Measurements from ENCODE around the gene DNAH1. TPM values are rescaled to one million over a fixed set of nuclear protein-coding genes. Genes with fewer than 3 reads are reported as not detected.

DNAH1 gene
- total and polyA plus RNA-seq, 2 experiments from 2014 or later = 4.0 to 4.2 TPM

GRCh38 chr3:52402706-52403270, 86.7 kb downstream of the DNAH1 start:
- Histone ChIP-seq H3K27me3 (no peaks in the 10 kb centered on the region), H4K20me1 (ENCODE audit: insufficient read depth, poor library complexity, severe bottlenecking) (no peaks in the 10 kb centered on the region), H3K4me1 (ENCODE audit: insufficient read depth) (no peaks in the 10 kb centered on the region), H3K9me3 (ENCODE audit: low read depth) (no peaks in the 10 kb centered on the region), H3K79me2 (peaks cover 5% of the 10 kb centered on the region), H3K9me2 (replicated peaks; ENCODE audit: insufficient read depth) (no peaks in the 10 kb centered on the region), H3K4me2 (no peak overlapping the region), H3K27ac (no peak overlapping the region), H3K36me3 (replicated peaks; ENCODE audit: insufficient read depth, low read depth) (no peaks in the 10 kb centered on the region), H3K4me3 (no peak overlapping the region), H2AFZ (no peak overlapping the region)
- no peak for DNase-seq (ENCODE audit: low spot score)
- 96% methylated on average over 11 of the region's 11 CpGs for WGBS (ENCODE audit: low lambda C conversion rate, missing lambda C conversion rate)
- TF ChIP-seq CTCF (IDR thresholded peaks at IDR 0.05; ENCODE audit: poor library complexity) (no peak), EZH2 (IDR thresholded peaks at IDR 0.05; ENCODE audit: borderline replicate concordance) (no peak), EZH2phosphoT487 (IDR thresholded peaks at IDR 0.05; ENCODE audit: low read depth, severe bottlenecking, unreplicated experiment) (no peak)

GRCh38 chr3:52403271-52403841, 87.2 kb downstream of the DNAH1 start:
- Histone ChIP-seq H3K27ac (no peak overlapping the region), H3K4me2 (no peak overlapping the region), H3K4me3 (no peak overlapping the region), H3K9me2 (replicated peaks; ENCODE audit: insufficient read depth) (no peaks in the 10 kb centered on the region), H3K4me1 (ENCODE audit: insufficient read depth) (no peaks in the 10 kb centered on the region), H3K9me3 (ENCODE audit: low read depth) (no peaks in the 10 kb centered on the region), H3K27me3 (no peaks in the 10 kb centered on the region), H4K20me1 (ENCODE audit: insufficient read depth, poor library complexity, severe bottlenecking) (no peaks in the 10 kb centered on the region), H2AFZ (no peak overlapping the region), H3K79me2 (peaks cover 10% of the 10 kb centered on the region), H3K36me3 (replicated peaks; ENCODE audit: insufficient read depth, low read depth) (no peaks in the 10 kb centered on the region)
- no peak for TF ChIP-seq EZH2phosphoT487 (IDR thresholded peaks at IDR 0.05; ENCODE audit: low read depth, severe bottlenecking, unreplicated experiment)
- no peak for TF ChIP-seq CTCF (IDR thresholded peaks at IDR 0.05; ENCODE audit: poor library complexity)
- no peak for TF ChIP-seq EZH2 (IDR thresholded peaks at IDR 0.05; ENCODE audit: borderline replicate concordance)
- WGBS (ENCODE audit: low lambda C conversion rate, missing lambda C conversion rate) = 97% methylated on average over 19 of the region's 19 CpGs
- no peak for DNase-seq (ENCODE audit: low spot score)

GRCh38 chr3:52403955-52404354, 87.8 kb downstream of the DNAH1 start:
- H3K27me3 ChIP-seq = no peaks in the 10 kb centered on the region
- H4K20me1 ChIP-seq (ENCODE audit: insufficient read depth, poor library complexity, severe bottlenecking) = no peaks in the 10 kb centered on the region
- H2AFZ ChIP-seq = no peak overlapping the region
- H3K79me2 ChIP-seq = peaks cover 16% of the 10 kb centered on the region
- no peak for DNase-seq (ENCODE audit: low spot score)
- no peaks in the 10 kb centered on the region for H3K9me3 ChIP-seq (ENCODE audit: low read depth)
- no peaks in the 10 kb centered on the region for H3K36me3 ChIP-seq (replicated peaks; ENCODE audit: insufficient read depth, low read depth)
- H3K9me2 ChIP-seq (replicated peaks; ENCODE audit: insufficient read depth) = no peaks in the 10 kb centered on the region
- TF ChIP-seq EZH2 (IDR thresholded peaks at IDR 0.05; ENCODE audit: borderline replicate concordance) = no peak
- TF ChIP-seq CTCF (IDR thresholded peaks at IDR 0.05; ENCODE audit: poor library complexity) = no peak
- TF ChIP-seq EZH2phosphoT487 (IDR thresholded peaks at IDR 0.05; ENCODE audit: low read depth, severe bottlenecking, unreplicated experiment) = no peak
- H3K4me2 ChIP-seq = no peak overlapping the region
- WGBS (ENCODE audit: low lambda C conversion rate, missing lambda C conversion rate) = 96% methylated on average over 3 of the region's 3 CpGs
- H3K4me1 ChIP-seq (ENCODE audit: insufficient read depth) = peaks cover 4% of the 10 kb centered on the region
- no peak overlapping the region for H3K4me3 ChIP-seq
- H3K27ac ChIP-seq = no peak overlapping the region

All from hepatocyte (in vitro differentiated cells).